ENCODE data around the gene GPR135. TPM values are rescaled to one million over a fixed set of nuclear protein-coding genes. Genes with fewer than 3 reads are reported as not detected.

The GPR135 gene
- polyA plus RNA-seq, 1 donor from 2014 or later: 3.0 TPM

DNA sequence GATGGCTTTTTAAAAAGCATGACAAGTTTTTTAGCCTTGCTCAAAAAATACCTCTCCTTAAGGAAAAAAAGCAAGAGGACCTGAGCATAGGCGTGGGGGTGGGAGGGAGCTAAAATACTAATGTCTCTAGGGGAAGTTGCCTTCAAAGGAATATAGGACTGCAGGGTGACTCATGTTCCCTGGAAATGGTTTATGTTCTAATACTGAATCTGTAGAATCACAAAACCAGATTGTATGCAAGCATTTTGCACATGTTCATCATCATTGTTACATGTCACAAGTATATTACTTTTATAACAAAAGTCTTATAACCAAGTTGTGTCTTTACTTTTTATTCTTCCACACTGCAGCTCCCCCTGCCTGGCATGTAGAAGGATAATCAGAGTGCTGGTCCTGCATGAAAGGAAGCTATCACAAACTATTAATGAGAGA is 36.6 kb downstream of the GPR135 start:
- Histone ChIP-seq H3K79me2 (replicated peaks; ENCODE audit: insufficient read depth, low read length) (no peaks in the 10 kb centered on the region), H3K36me3 (ENCODE audit: insufficient read depth, low read length) (no peaks in the 10 kb centered on the region), H3K9me2 (ENCODE audit: insufficient read depth, low read length) (no peaks in the 10 kb centered on the region), H2AFZ (ENCODE audit: low read depth, low read length) (no peak overlapping the region), H3K4me3 (ENCODE audit: low read length) (no peak overlapping the region), H3K27me3 (ENCODE audit: insufficient read depth, low read depth, low read length) (no peaks in the 10 kb centered on the region), H4K20me1 (ENCODE audit: insufficient read depth) (no peaks in the 10 kb centered on the region), H3K9ac (ENCODE audit: low read length) (no peak overlapping the region), H3K4me2 (ENCODE audit: low read length) (no peak overlapping the region), H3K9me3 (ENCODE audit: low read length) (no peaks in the 10 kb centered on the region), H3F3A (ENCODE audit: insufficient read depth, low read length, poor library complexity, severe bottlenecking) (no peaks in the 10 kb centered on the region), H3K27ac (ENCODE audit: low read length) (no peak overlapping the region)
- TF ChIP-seq EZH2 (IDR thresholded peaks at IDR 0.05; ENCODE audit: borderline replicate concordance, insufficient read depth, low read length, poor library complexity, severe bottlenecking): no peak
- TF ChIP-seq MXI1 (conservative IDR thresholded peaks at IDR 0.05; ENCODE audit: poor library complexity, severe bottlenecking): no peak
- no peak for TF ChIP-seq TAF1 (IDR thresholded peaks at IDR 0.05; ENCODE audit: low read depth)
- TF ChIP-seq, protein P1, sequence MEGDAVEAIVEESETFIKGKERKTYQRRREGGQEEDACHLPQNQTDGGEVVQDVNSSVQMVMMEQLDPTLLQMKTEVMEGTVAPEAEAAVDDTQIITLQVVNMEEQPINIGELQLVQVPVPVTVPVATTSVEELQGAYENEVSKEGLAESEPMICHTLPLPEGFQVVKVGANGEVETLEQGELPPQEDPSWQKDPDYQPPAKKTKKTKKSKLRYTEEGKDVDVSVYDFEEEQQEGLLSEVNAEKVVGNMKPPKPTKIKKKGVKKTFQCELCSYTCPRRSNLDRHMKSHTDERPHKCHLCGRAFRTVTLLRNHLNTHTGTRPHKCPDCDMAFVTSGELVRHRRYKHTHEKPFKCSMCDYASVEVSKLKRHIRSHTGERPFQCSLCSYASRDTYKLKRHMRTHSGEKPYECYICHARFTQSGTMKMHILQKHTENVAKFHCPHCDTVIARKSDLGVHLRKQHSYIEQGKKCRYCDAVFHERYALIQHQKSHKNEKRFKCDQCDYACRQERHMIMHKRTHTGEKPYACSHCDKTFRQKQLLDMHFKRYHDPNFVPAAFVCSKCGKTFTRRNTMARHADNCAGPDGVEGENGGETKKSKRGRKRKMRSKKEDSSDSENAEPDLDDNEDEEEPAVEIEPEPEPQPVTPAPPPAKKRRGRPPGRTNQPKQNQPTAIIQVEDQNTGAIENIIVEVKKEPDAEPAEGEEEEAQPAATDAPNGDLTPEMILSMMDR (IDR thresholded peaks at IDR 0.05; ENCODE audit: poor library complexity, severe bottlenecking): no peak
- TF ChIP-seq SMC3 (conservative IDR thresholded peaks at IDR 0.05; ENCODE audit: poor library complexity): no peak
- TF ChIP-seq RAD21 (conservative IDR thresholded peaks at IDR 0.05): no peak
- TF ChIP-seq, protein P2, sequence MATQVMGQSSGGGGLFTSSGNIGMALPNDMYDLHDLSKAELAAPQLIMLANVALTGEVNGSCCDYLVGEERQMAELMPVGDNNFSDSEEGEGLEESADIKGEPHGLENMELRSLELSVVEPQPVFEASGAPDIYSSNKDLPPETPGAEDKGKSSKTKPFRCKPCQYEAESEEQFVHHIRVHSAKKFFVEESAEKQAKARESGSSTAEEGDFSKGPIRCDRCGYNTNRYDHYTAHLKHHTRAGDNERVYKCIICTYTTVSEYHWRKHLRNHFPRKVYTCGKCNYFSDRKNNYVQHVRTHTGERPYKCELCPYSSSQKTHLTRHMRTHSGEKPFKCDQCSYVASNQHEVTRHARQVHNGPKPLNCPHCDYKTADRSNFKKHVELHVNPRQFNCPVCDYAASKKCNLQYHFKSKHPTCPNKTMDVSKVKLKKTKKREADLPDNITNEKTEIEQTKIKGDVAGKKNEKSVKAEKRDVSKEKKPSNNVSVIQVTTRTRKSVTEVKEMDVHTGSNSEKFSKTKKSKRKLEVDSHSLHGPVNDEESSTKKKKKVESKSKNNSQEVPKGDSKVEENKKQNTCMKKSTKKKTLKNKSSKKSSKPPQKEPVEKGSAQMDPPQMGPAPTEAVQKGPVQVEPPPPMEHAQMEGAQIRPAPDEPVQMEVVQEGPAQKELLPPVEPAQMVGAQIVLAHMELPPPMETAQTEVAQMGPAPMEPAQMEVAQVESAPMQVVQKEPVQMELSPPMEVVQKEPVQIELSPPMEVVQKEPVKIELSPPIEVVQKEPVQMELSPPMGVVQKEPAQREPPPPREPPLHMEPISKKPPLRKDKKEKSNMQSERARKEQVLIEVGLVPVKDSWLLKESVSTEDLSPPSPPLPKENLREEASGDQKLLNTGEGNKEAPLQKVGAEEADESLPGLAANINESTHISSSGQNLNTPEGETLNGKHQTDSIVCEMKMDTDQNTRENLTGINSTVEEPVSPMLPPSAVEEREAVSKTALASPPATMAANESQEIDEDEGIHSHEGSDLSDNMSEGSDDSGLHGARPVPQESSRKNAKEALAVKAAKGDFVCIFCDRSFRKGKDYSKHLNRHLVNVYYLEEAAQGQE (IDR thresholded peaks at IDR 0.05; ENCODE audit: borderline replicate concordance): no peak

DNA sequence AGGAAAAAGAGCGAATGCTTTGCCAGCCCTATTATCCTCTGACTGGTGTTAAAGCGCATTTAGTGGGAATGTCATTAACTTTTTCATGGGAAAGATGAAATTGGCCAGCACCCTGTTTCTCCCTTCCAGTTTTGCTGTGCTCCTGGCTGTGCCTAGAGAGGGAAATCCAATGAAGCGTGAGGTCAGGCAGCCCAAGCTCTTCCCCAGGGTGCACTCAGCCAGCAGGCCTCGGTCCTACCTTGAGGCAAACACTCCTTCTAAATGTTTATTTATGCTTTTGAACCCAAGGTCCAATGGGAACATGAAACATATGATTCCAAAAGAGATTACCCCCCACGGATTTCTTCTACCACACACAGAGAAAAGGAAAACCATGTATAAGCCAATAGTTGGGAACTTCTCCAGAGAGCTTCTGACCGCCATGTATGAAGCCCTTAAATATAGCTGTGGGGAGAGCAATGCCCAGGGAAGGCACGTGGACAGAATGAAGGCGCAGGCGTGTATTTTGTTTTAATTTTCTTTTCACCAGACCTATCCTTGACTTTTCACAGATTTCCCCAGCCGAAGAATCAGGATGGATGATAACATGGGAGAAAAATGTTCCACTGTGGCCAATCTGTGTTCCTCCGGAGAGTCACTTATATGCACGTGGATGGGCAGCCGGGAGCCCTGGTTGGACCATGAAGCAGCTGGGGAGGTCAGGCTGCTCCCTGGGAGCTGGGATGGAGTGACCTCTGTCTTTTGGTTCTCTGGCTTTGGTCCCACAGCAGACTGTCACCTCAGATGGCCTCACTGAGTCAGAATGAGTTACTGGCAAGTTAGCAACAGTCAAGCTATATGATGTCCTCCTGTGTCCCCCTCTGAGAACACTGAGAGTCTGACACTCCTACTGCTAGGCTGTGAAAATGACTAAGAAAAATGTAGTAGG is 37.3 kb downstream of the GPR135 start:
- Histone ChIP-seq H4K20me1 (ENCODE audit: insufficient read depth) (no peaks in the 10 kb centered on the region), H3K4me3 (ENCODE audit: low read length) (no peak overlapping the region), H3K9me3 (ENCODE audit: low read length) (no peaks in the 10 kb centered on the region), H3K9me2 (ENCODE audit: insufficient read depth, low read length) (no peaks in the 10 kb centered on the region), H2AFZ (ENCODE audit: low read depth, low read length) (no peak overlapping the region), H3K27ac (ENCODE audit: low read length) (no peak overlapping the region), H3F3A (ENCODE audit: insufficient read depth, low read length, poor library complexity, severe bottlenecking) (no peaks in the 10 kb centered on the region), H3K36me3 (ENCODE audit: insufficient read depth, low read length) (no peaks in the 10 kb centered on the region), H3K9ac (ENCODE audit: low read length) (no peak overlapping the region), H3K27me3 (ENCODE audit: insufficient read depth, low read depth, low read length) (no peaks in the 10 kb centered on the region), H3K4me2 (ENCODE audit: low read length) (no peak overlapping the region), H3K79me2 (replicated peaks; ENCODE audit: insufficient read depth, low read length) (no peaks in the 10 kb centered on the region)
- TF ChIP-seq, protein P2 (IDR thresholded peaks at IDR 0.05; ENCODE audit: borderline replicate concordance): no peak

Data from neural cell (in vitro differentiated cells).